GM21737 (cell line): ENCODE data around the gene SUPT5H.
"Not testable (repeated sequence)": the region's sequence is repeated elsewhere in the genome, so short reads cannot be mapped to it uniquely, and the experiment has no call there.

Experiments
- ATAC-seq: cut with Tn5 transposase; IDR thresholded peaks from one replicate; pipeline ENCODE4 v1.9.1; 2021; ENCODE audit warnings: mild to moderate bottlenecking, moderate library complexity; ENCODE audit not compliant: unreplicated experiment

Gene SUPT5H

GRCh38 chr19:39424934-39425333, 20.4 kb upstream of the SUPT5H start:
- ATAC-seq = no peak

- ATAC-seq = no peak
Observed at GRCh38 chr19:39425744-39426143, 19.6 kb upstream of the SUPT5H start.

- no peak for ATAC-seq
Observed at GRCh38 chr19:39426170-39426569, 19.2 kb upstream of the SUPT5H start.

- ATAC-seq = no peak
Observed at GRCh38 chr19:39427707-39428106, 17.7 kb upstream of the SUPT5H start.

GRCh38 chr19:39428283-39429112, 16.9 kb upstream of the SUPT5H start:
- no peak for ATAC-seq

DNA sequence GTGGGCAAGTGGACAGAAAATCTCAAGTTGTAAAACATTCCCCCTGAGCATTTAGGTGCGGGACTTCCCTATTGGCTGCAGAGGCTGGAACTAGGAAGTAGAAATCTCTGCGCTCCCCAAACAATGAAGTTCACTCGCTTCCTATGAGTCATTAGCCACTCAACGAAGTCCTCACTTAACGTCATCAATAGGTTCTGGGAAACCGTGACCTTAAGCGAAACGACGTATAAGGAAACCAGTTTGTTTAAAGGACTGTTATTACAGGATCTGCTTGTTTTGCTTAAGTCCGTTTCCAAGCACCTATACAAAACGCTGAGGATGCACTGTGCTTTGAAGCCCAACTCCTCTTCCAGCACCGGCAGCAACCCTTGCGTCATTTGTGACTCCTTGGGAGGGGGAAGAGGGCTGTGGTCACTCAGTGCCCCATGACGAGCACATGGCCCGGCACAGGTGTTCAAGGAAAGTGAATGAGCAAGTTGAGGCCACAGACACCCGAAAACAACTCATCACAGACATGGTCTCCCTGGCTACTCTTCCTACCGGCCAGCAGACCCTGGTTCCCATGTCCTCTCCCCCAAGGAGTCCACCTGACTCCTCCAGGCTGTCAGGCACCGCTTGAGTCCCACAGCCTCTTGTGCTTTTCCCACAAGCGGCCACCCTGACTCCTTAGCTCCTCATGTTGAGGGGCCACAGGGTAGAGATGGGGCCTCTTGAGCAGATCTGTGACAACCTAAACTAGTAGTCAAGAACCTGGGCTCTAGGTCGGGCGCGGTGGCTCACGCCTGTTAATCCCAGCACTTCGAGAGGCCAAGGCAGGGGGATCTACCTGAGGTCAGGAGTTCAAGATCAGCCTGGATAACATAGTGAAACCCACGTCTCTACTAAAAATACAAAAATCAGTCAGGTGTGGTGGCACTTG, 14.4 kb upstream of the SUPT5H start:
- no peak for ATAC-seq

- ATAC-seq = no peak
Observed at GRCh38 chr19:39432677-39433025, 12.7 kb upstream of the SUPT5H start.

DNA sequence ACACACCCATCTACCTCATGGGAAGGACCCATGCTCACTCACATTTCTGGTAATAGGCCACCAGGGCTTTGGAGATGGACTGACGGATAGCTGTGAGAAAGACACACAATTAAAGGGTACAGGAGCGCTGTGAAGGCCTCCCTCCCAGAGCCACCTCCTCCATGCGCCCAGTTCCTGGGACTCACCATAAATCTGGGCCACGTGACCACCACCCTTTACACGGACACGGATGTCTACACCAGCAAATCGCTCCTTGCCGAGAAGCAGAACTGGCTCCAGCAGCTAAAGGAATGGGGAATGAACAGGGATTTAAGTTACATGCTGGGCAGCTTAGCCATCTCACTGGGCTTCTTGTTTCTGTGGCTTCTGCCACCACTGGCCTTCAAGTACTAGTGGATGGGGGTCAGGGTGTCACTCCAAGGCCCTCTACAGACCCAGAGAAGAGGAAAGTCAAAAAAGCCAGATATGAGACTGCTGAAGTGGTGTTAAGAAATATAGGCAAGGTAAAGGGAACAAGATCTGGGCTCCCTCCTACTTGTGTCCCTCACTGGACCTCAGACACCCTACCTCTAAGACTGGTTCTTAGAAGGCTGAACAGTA, 11.8 kb upstream of the SUPT5H start:
- no peak for ATAC-seq

- no peak for ATAC-seq
Observed at GRCh38 chr19:39434123-39435076, 11.0 kb upstream of the SUPT5H start.

DNA sequence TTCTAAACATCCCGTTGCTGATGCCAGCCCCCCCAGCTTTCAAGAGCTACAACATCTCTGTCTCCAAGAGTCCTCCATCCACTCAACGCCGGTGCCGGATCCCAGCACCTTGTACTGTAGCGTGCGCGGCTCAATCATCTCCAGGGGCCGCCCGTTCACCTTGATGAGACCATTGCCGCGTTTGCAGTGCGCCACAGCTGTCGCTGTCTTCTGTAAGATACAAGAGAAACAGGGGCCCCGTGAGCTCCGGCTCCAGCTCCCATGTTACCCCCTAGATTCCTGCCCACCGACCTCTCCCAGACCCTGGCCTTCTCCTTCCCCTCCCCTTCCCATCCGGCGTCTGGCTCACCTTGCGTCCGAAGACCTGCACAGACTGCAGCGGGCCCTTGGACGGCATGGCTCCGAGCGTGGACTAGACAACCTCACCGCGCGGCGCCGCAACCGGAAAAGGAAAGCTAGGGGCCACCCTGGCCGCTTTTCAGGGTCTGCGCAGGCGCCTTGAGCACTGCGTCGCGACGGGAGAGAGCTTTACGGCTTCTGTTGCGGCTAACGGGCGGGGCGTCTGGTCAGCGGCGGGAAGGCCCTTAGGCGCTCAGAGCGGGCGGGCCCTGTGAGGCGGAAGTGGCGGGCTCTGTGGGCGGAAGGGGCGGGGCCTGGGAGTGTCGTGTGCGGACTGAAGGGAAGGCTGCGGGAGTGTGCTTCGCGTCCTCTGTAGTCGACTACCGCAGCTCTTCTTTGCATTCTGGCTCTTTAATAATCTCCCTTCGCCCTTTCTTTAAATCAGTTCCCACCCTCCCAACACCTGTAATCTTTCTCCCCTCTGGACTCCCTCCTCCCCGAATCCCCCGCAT, 9.7 kb upstream of the SUPT5H start, which contains the start of gene RPS16:
RPS16 (minus strand) TSS at position 451 of the 851 bp plus-strand sequence; CDS start at position 397, 54 bp downstream.
- peak; percentile 62 for ATAC-seq

DNA sequence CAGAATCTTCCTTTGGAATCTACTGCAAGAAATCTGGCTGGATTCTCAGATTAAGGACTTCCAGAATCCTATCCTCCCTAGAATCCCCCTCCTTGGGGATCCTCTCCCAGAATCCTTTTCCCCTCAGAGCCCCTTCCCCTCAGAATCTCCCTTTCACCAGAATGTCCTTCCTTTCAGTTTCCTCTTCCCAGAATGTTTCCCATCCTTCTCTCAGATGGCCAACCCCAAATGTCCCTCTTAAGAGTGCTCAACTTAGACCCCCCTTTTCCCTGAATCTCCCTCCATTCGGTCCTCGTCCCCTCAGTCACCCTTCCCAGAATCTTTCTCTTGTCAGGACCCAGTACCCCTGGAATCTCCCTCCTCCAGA, 9.0 kb upstream of the SUPT5H start:
- ATAC-seq = no peak

GRCh38 chr19:39438270-39438934, 7.0 kb upstream of the SUPT5H start:
- no peak for ATAC-seq

- ATAC-seq = no peak
Observed at GRCh38 chr19:39444598-39445195, 685 bp upstream of the SUPT5H start.

DNA sequence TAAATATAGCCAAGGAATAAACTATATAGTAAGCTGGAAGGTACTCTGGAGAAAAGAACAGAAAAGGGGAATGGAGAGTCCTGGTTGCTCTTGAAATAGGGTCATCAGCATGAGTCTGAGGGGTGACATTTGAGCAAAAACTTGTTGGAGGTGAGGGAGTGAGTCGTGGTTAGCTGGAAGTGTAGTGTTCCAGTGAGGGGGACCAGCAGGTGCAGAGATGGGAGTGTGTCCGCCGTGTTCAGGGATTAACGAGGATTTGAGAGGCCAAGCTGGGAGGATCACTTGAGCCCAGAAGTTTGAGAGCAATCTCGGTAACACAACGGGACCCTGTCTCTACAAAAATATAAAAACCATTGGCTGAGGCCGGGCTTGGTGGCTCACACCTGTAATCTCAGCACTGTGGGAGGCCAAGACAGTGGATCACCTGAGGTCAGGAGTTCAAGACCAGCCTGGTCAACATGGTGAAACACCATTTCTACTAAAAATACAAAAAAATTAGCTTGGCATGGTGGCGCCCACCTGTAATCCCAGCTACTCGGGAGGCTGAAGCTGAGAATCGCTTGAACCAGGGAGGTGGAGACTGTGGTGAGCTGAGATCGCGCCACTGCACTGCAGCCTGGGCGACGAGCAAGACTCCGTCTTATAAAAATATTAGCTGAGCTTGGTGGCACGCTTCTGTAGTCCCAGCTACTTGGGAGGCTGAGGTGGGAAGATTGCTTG, 1.1 kb downstream of the SUPT5H start:
- ATAC-seq = no peak

DNA sequence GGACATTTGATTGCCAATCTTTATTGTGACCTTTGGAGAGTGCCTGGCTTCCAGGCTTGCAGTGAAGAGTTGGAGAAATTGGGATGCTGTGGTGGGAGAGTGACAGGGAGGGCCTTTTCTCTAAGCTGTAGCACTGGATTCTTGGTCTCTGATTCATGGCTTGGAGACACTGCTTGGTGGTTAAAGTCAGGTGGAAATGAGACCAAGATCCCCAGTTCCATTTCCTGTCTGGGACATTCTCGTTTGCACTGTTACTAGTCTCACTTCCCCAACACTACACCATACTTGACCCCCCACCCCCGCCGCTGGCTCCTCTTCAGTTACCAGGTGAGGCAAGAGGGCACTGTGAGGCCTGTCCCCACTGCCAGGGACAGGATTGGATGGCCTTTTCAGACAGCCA, 2.9 kb downstream of the SUPT5H start:
- no peak for ATAC-seq

GRCh38 chr19:39449116-39449797, 3.9 kb downstream of the SUPT5H start:
- no peak for ATAC-seq

- not testable (repeated sequence) for ATAC-seq
Observed at GRCh38 chr19:39451257-39451656, 5.9 kb downstream of the SUPT5H start.
